Fibroblast of the aortic adventitia (primary cell): ENCODE measurements around the gene SERPINF2. TPM values are rescaled to one million over a fixed set of nuclear protein-coding genes. Genes with fewer than 3 reads are reported as not detected.

ENCODE experiments used
- DNase-seq: peaks from one replicate; pipeline ENCODE4 v3.0.0-alpha.2; 2010; ENCODE audit warnings: low read depth
- H3K4me3 ChIP-seq: 2 replicates; pipeline ENCODE4 v1.5.1; 2011; ENCODE audit warnings: low read depth, mild to moderate bottlenecking, control low read depth, low read length, moderate library complexity
- total RNA-seq: library from RNA; depleted of rRNA; stranded (reverse); fragments of >200 nt; gene quantifications from 2 replicates; pipeline ENCODE4 v1.2.3, GENCODE V29; 2012; ENCODE audit warnings: low replicate concordance
- TF ChIP-seq, protein P1 (sequence below): IDR thresholded peaks from 2 replicates; pipeline ENCODE4 v1.5.1; 2011; ENCODE audit warnings: mild to moderate bottlenecking, low read length, control low read depth, inconsistent platforms; ENCODE audit not compliant: insufficient read depth

Gene SERPINF2
- total RNA-seq, 1 donor = 0.18 TPM

DNA sequence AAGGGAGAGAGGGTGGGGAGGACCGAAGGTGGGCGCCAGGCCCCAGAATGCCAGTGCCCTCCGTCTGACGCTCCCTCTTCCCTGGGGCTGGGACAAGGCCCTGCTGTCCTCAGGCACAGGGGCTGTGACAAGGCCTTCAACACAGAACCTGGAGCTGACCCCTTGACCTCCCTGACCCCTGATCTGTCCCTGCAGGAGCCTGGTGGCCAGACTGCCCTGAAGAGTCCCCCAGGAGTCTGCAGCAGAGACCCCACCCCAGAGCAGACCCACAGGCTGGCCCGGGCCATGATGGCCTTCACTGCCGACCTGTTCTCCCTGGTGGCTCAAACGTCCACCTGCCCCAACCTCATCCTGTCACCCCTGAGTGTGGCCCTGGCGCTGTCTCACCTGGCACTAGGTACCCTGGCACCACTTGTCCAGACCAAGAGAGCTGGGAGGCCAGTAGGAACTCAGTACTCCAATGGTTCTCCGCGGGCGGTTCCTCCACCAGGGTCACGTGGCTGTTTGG is 2.9 kb downstream of the SERPINF2 start:
- DNase-seq = no peak
- TF ChIP-seq, protein P1, sequence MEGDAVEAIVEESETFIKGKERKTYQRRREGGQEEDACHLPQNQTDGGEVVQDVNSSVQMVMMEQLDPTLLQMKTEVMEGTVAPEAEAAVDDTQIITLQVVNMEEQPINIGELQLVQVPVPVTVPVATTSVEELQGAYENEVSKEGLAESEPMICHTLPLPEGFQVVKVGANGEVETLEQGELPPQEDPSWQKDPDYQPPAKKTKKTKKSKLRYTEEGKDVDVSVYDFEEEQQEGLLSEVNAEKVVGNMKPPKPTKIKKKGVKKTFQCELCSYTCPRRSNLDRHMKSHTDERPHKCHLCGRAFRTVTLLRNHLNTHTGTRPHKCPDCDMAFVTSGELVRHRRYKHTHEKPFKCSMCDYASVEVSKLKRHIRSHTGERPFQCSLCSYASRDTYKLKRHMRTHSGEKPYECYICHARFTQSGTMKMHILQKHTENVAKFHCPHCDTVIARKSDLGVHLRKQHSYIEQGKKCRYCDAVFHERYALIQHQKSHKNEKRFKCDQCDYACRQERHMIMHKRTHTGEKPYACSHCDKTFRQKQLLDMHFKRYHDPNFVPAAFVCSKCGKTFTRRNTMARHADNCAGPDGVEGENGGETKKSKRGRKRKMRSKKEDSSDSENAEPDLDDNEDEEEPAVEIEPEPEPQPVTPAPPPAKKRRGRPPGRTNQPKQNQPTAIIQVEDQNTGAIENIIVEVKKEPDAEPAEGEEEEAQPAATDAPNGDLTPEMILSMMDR = no peak
- no peak overlapping the region for H3K4me3 ChIP-seq

DNA sequence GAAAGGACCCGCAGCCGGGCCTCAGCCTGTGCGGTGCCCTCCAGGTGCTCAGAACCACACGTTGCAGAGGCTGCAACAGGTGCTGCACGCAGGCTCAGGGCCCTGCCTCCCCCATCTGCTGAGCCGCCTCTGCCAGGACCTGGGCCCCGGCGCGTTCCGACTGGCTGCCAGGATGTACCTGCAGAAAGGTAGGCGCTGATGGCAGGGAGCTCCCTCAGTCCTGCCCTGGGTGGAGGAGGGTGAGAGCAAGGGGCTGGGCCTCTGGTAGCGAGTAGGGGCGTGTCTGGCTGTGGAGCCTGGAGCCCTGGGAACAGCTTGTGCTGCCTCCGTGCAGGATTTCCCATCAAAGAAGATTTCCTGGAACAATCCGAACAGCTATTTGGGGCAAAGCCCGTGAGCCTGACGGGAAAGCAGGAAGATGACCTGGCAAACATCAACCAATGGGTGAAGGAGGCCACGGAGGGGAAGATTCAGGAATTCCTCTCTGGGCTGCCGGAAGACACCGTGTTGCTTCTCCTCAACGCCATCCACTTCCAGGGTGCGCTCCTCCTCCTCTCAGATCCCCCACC is 4.4 kb downstream of the SERPINF2 start:
- DNase-seq = no peak
- H3K4me3 ChIP-seq = no peak overlapping the region
- TF ChIP-seq, protein P1 = no peak

DNA sequence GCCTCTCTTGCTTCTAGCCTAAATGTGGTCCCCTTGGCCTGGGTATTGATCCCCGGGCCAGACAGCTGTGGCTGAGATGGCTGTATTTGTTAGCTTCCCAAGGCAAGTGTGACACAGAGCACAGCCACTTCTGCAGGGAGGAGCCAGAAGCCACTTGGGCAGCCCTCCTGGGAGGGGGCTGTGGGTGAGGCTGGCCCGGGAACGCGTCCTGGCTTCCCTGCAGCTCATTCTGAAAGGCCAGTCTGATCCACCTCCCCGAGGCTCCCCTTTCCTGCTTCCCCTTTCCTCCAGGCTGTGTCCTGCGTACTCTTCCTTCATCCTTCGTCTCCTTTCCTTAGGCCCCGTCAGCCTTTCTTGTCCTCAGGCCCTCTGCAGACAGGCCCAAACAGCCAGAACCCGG is 8.0 kb downstream of the SERPINF2 start:
- no peak for DNase-seq

DNA sequence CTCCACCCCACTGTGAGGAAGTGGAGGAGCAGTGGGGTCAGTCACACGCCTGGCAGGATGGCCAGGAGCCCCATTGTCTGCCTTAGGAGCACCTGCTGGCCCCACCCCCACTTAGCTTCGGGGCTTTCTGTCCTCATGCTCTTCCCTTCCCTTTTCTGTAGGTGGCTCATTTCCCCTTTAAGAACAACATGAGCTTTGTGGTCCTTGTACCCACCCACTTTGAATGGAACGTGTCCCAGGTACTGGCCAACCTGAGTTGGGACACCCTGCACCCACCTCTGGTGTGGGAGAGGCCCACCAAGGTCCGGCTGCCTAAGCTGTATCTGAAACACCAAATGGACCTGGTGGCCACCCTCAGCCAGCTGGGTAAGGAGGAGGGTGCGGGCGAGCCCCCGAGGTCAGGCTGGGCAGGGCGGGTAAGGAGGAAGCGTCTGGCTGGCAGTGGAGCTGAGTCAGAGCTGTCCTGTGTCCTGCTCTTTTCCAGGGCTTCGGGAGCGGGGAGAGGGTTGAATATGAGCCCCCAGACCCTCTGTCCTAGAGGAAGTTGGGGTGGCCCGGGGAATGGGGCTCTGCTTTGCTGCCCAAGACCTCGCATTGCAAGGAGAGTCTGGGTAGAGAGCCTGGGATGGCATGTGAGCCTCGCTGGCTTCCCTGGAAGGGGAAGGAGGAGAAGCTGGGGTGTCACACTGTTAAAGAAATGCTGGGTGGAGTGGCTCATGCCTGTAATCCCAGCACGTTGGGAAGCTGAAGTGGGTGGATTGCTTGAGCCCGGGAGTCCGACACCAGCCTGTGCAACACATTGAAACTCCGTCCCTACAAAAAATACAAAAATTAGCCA is 10.0 kb downstream of the SERPINF2 start:
- TF ChIP-seq, protein P1 = no peak
- no peak overlapping the region for H3K4me3 ChIP-seq
- no peak for DNase-seq

More for the DNA sequence above, 8.0 kb downstream of the SERPINF2 start:
- H3K4me3 ChIP-seq = no peak overlapping the region
- TF ChIP-seq, protein P1 = no peak

DNA sequence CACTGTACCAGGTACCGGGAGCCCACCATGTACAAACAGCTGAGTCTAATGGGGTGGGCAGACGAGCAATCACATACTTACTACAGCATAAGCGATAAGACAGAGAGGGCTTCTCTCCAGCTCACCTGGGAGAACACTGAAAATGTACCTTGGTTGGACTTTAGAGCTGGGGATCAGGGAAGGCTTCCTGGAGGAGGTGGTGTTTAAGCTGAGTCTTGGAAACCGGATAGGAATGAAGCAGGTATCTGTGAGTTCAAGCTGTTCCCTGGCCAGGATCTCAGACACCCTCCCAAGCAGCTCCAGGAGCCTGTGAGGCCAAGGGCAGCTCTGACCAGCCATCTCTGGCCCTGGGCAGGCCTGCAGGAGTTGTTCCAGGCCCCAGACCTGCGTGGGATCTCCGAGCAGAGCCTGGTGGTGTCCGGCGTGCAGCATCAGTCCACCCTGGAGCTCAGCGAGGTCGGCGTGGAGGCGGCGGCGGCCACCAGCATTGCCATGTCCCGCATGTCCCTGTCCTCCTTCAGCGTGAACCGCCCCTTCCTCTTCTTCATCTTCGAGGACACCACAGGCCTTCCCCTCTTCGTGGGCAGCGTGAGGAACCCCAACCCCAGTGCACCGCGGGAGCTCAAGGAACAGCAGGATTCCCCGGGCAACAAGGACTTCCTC is 11.2 kb downstream of the SERPINF2 start:
- TF ChIP-seq, protein P1 = no peak
- H3K4me3 ChIP-seq = no peak overlapping the region
- no peak for DNase-seq

DNA sequence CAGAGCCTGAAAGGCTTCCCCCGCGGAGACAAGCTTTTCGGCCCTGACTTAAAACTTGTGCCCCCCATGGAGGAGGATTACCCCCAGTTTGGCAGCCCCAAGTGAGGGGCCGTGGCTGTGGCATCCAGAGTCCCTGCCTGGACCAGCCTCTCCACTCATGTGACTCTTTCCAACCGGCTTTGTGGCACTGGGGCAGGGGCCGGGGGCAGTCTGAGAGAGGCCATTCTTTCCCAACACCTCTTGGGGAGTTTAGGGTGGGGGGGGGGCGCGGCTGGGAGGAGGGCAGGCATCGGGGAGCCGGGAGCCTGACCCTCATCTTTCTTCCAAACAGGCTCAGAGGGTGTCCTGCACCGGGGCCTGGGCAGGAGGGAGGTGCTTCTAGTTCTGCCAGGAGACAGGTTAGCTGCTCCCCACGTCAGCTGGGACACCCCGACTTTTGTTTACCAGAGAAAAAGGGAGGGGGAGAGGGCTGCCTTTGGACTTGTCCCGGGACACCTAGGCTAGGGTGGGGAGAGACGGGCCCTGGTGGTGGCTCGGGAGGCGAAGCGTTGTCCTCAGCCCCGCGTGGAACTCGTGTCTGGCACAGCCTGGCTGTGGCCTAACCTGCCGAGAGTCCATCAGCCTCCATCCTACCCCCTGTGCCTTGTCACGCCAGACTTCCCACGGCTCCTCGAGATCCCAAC is 11.9 kb downstream of the SERPINF2 start:
- DNase-seq = no peak
- TF ChIP-seq, protein P1 = no peak
- H3K4me3 ChIP-seq = no peak overlapping the region
